GM12878 (cell line): Measurements from ENCODE around the gene CLEC4E. TPM values are rescaled to one million over a fixed set of nuclear protein-coding genes. Genes with fewer than 3 reads are reported as not detected.

ENCODE experiments used
- ATAC-seq: fragments of 200-7000 bp; cut with Tn5 transposase; 3 replicates; pipeline ENCODE4 v1.9.1; 2020; ENCODE audit warnings: mild to moderate bottlenecking, moderate library complexity
- BruUV-seq: library from RNA; stranded (reverse); fragments of 400-500 nt; replicated peaks from 2 replicates; lab custom pipeline; 2021; lab: Mats Ljungman, UMichigan
- CTCF ChIA-PET: fragments of 300-600 bp; sonication (Branson Sonifier 250); formaldehyde crosslinking; extraction: SDS; loops from one replicate; lab custom pipeline; 2021; ENCODE audit warnings: inconsistent platforms; lab: Yijun Ruan, JAX
- POLR2A ChIA-PET: fragments of 350-600 bp; formaldehyde crosslinking; extraction: SDS; loops from one replicate; lab custom pipeline; 2021; ENCODE audit warnings: inconsistent platforms; lab: Charles Lee
- RAD21 ChIA-PET: fragments of 300-600 bp; sonication (Branson Sonifier 250); formaldehyde crosslinking; loops from one replicate; lab custom pipeline; 2023; ENCODE audit warnings: antibody characterized with exemption; ENCODE audit not compliant: unreplicated experiment; lab: Charles Lee
- SMC1A ChIA-PET: fragments of 300-600 bp; sonication (Branson Sonifier 250); formaldehyde crosslinking; loops from one replicate; lab custom pipeline; 2023; ENCODE audit not compliant: unreplicated experiment, uncharacterized antibody; lab: Charles Lee
- DNase-seq: peaks from one replicate; pipeline ENCODE4 v3.0.0-alpha.2; 2011; ENCODE audit warnings: low read depth, low spot score
- FAIRE-seq: peaks from 3 replicates; lab custom pipeline; 2011; peaks lifted over from hg19 to GRCh38; lab: Jason Lieb, UNC
- H2AFZ ChIP-seq: 2 replicates; pipeline ENCODE4 v1.6.0; 2011; ENCODE audit warnings: low read depth, low read length, control low read depth; ENCODE audit not compliant: control insufficient read depth
- H3K27ac ChIP-seq: 2 replicates; pipeline ENCODE4 v1.5.1; 2011; ENCODE audit warnings: control low read depth; ENCODE audit not compliant: control insufficient read depth, insufficient read depth
- H3K27me3 ChIP-seq, 2 experiments: replicated peaks in 1 of 2; 2 replicates each; pipeline versions ENCODE4 v1.6.0 to v1.6.1; 2011; ENCODE audit warnings: low read length in 1 of 2; ENCODE audit not compliant: control insufficient read depth in 2 of 2, insufficient read depth in 2 of 2
- H3K36me3 ChIP-seq, 2 experiments: 2 replicates each; pipeline ENCODE4 v1.5.1; 2011; ENCODE audit warnings: low read length in 1 of 2; ENCODE audit not compliant: control insufficient read depth in 2 of 2, insufficient read depth in 2 of 2
- H3K4me1 ChIP-seq: 2 replicates; pipeline ENCODE4 v1.6.1; 2011; ENCODE audit warnings: mild to moderate bottlenecking, low read length, moderate library complexity, mixed read lengths; ENCODE audit not compliant: control insufficient read depth, insufficient read depth
- H3K4me2 ChIP-seq: 2 replicates; pipeline ENCODE4 v1.6.0; 2011; ENCODE audit warnings: control low read depth; ENCODE audit not compliant: control insufficient read depth, insufficient read depth
- H3K4me3 ChIP-seq: fragments of 200-600 bp; sonication (generic); 2 replicates; pipeline ENCODE4 v1.5.1; 2016
- H3K79me2 ChIP-seq: 2 replicates; pipeline ENCODE4 v1.6.0; 2011; ENCODE audit warnings: low read length; ENCODE audit not compliant: control insufficient read depth, insufficient read depth
- H3K9ac ChIP-seq: 2 replicates; pipeline ENCODE4 v1.8.0; 2011; ENCODE audit warnings: low read length, control low read depth, mixed read lengths; ENCODE audit not compliant: control insufficient read depth, insufficient read depth
- H3K9me3 ChIP-seq: replicated peaks from 3 replicates; pipeline ENCODE4 v1.5.1; 2011; ENCODE audit warnings: mild to moderate bottlenecking, low read length; ENCODE audit not compliant: control insufficient read depth, insufficient read depth
- H4K20me1 ChIP-seq: 2 replicates; pipeline ENCODE4 v1.6.0; 2011; ENCODE audit not compliant: control insufficient read depth, insufficient read depth
- ATF7 ChIP-seq: fragments of 450-650 bp; IDR thresholded peaks from 2 replicates; pipeline ENCODE4 v1.6.1; 2016; ENCODE audit warnings: low read depth, mild to moderate bottlenecking
- BMI1 ChIP-seq: fragments of 450-650 bp; IDR thresholded peaks from 2 replicates; pipeline ENCODE4 v1.6.1; 2016; ENCODE audit warnings: mild to moderate bottlenecking, moderate library complexity, borderline replicate concordance
- CEBPB ChIP-seq, 2 experiments: fragments of 150-350 bp in 1 of 2; IDR thresholded peaks; 2 replicates each; pipeline ENCODE4 v1.6.1; 2012 to 2014; ENCODE audit warnings: low read depth in 2 of 2, low read length in 2 of 2, borderline replicate concordance in 1 of 2, inconsistent platforms in 1 of 2
- CHD1 ChIP-seq: IDR thresholded peaks from 2 replicates; pipeline ENCODE4 v1.6.1; 2012; ENCODE audit warnings: low read depth, low read length, improper control_type of control experiment
- CHD4 ChIP-seq: fragments of 200-600 bp; sonication (generic); IDR thresholded peaks from 2 replicates; pipeline ENCODE4 v1.6.1; 2016; ENCODE audit warnings: mild to moderate bottlenecking
- DPF2 ChIP-seq: fragments of 450-650 bp; IDR thresholded peaks from 2 replicates; pipeline ENCODE4 v1.6.1; 2017; ENCODE audit warnings: mild to moderate bottlenecking
- FOXM1 ChIP-seq: IDR thresholded peaks from 2 replicates; pipeline ENCODE4 v1.6.1; 2012; ENCODE audit warnings: low read depth, mild to moderate bottlenecking, inconsistent platforms, low read length, moderate library complexity
- IKZF2 ChIP-seq, 2 experiments: fragments of 450-650 bp; IDR thresholded peaks; 2 replicates each; pipeline ENCODE4 v1.6.1; 2017; ENCODE audit warnings: mild to moderate bottlenecking in 2 of 2, moderate library complexity in 2 of 2
- MYB ChIP-seq: fragments of 150-350 bp; IDR thresholded peaks from 2 replicates; pipeline ENCODE4 v1.6.1; 2014; ENCODE audit warnings: mild to moderate bottlenecking, low read depth, low read length, borderline replicate concordance
- NR2C1 ChIP-seq: fragments of 450-650 bp; IDR thresholded peaks from 2 replicates; pipeline ENCODE4 v1.6.1; 2017; ENCODE audit warnings: antibody characterized with exemption, mild to moderate bottlenecking, moderate library complexity
- RB1 ChIP-seq: fragments of 450-650 bp; formaldehyde crosslinking; IDR thresholded peaks from 2 replicates; pipeline ENCODE4 v1.6.1; 2017; ENCODE audit warnings: mild to moderate bottlenecking, borderline replicate concordance
- RBBP5 ChIP-seq: fragments of 200-600 bp; sonication (generic); conservative IDR thresholded peaks from 2 replicates; pipeline ENCODE4 v1.6.1; 2016
- RUNX3 ChIP-seq: IDR thresholded peaks from 2 replicates; pipeline ENCODE4 v1.6.1; 2012; ENCODE audit warnings: low read length, inconsistent platforms
- SREBF2 ChIP-seq: IDR thresholded peaks from 2 replicates; pipeline ENCODE4 v1.6.1; 2012; ENCODE audit warnings: mild to moderate bottlenecking, low read length
- STAT3 ChIP-seq: IDR thresholded peaks from 2 replicates; pipeline ENCODE4 v1.6.1; 2011; ENCODE audit warnings: low read depth, low read length, improper control_type of control experiment
- TCF12 ChIP-seq: IDR thresholded peaks from 2 replicates; pipeline ENCODE4 v1.6.1; 2011; ENCODE audit warnings: low read depth, mild to moderate bottlenecking, low read length
- ZNF207 ChIP-seq: fragments of 450-650 bp; IDR thresholded peaks from 2 replicates; pipeline ENCODE4 v1.6.1; 2014; ENCODE audit warnings: antibody characterized with exemption, mild to moderate bottlenecking, borderline replicate concordance
- ZZZ3 ChIP-seq: IDR thresholded peaks from 2 replicates; pipeline ENCODE4 v1.6.1; 2011; ENCODE audit warnings: low read depth; ENCODE audit not compliant: control insufficient read depth, insufficient read length
- WGBS: methylation state at CpG from one replicate; pipeline ENCODE4 v1.1.6; 2016; ENCODE audit warnings: low lambda C conversion rate; ENCODE audit not compliant: insufficient replicate concordance, insufficient coverage; ENCODE audit errors: missing lambda C conversion rate; 5-methylcytosine and 5-hydroxymethylcytosine counted together
- in situ Hi-C: fragments of 300-500 bp; cut with MboI; formaldehyde crosslinking; loops from 9 replicates; pipeline ENCODE4 v1.14.3; 2018; ENCODE audit warnings: mixed read lengths
- intact Hi-C: fragments of 100-400 bp; cut with micrococcal nuclease; formaldehyde crosslinking; loops from one replicate; pipeline ENCODE4 v1.14.2; 2022; ENCODE audit not compliant: unreplicated experiment
- polyA plus RNA-seq, 11 experiments: library from polyadenylated mRNA; depleted of rRNA in 4 of 11; unstranded in 6 of 11; stranded (reverse) in 5 of 11; fragments of >200 nt; fragmentation: Nextera tagmentation in 4 of 11; fragmentation: Illumina TruSeq in 1 of 11; extraction: Ambion mirVana in 4 of 11; extraction: Trizol in 1 of 11; gene quantifications; 1 replicate in 1 of 11; 2 replicates in 10 of 11; pipeline versions ENCODE4 v1.2.1 to v1.2.3, GENCODE V29; 2011 to 2016; ENCODE audit warnings: inconsistent platforms in 2 of 11, missing spikeins in 2 of 11, low read depth in 1 of 11
- total RNA-seq, 4 experiments: library from RNA; depleted of rRNA in 3 of 4; stranded (reverse); fragments of >200 nt in 3 of 4; fragmentation: Illumina TruSeq in 1 of 4; extraction: Trizol in 1 of 4; gene quantifications; 2 replicates each; pipeline versions ENCODE4 v1.2.1 to v1.2.3, GENCODE V29; 2013 to 2021
- TF ChIP-seq, protein P1 (sequence below): fragments of 150-350 bp; IDR thresholded peaks from 2 replicates; pipeline ENCODE4 v1.6.1; 2014; ENCODE audit warnings: mild to moderate bottlenecking, low read depth, low read length
- TF ChIP-seq, protein P2 (sequence below): fragments of 150-350 bp; IDR thresholded peaks from 2 replicates; pipeline ENCODE4 v1.6.1; 2016; ENCODE audit warnings: low read depth, low read length

Gene CLEC4E
- total and polyA plus RNA-seq, 10 of the 15 experiments (the other 5 are each of a cell fraction or from before 2014, with no cell fraction given) = not detected

DNA sequence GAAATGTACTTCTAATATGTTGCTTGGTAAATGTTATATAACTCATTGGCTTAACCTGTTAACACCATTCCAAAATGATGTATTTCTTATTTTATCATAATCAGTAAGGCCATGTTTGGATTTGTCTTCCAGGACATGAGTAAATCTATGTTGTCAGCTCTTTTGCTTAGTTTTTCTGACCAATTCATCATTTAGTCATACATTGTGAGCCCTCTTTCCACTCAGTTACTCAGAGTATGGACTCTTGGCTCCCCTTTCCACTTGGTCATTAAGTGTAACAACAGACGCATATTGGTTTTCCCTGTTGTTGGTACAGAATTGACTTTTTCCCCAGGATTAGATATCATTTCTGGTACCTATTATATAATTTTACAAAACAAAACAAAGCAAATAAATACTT lies 36.4 kb downstream of the CLEC4E start:
- no peak for DNase-seq
- SMC1A ChIA-PET = no interaction called here
- ATAC-seq = no peak
- no peak for FAIRE-seq
- Histone ChIP-seq H4K20me1 (no peaks in the 10 kb centered on the region), H3K79me2 (no peaks in the 10 kb centered on the region), H3K4me2 (no peak overlapping the region), H3K27ac (no peak overlapping the region), H3K27me3 (peaks cover 4% of the 10 kb centered on the region in 2 experiments; a peak in 3 of 4 replicates), H3K9me3 (no peaks in the 10 kb centered on the region), H2AFZ (no peak overlapping the region), H3K4me1 (no peaks in the 10 kb centered on the region), H3K36me3 (no peaks in the 10 kb centered on the region), H3K4me3 (no peak overlapping the region), H3K9ac (no peak overlapping the region)
- intact Hi-C loops = no loop called here
- no peak for TF ChIP-seq MYB
- no peak for TF ChIP-seq RUNX3
- TF ChIP-seq FOXM1 = no peak
- no peak for TF ChIP-seq SREBF2
- no peak for TF ChIP-seq CHD4
- no peak for TF ChIP-seq CHD1
- TF ChIP-seq ATF7 = no peak
- TF ChIP-seq ZNF207 = no peak
- no peak for TF ChIP-seq RBBP5
- no peak for TF ChIP-seq RB1
- TF ChIP-seq NR2C1 = no peak
- TF ChIP-seq DPF2 = no peak
- no peak for TF ChIP-seq STAT3
- TF ChIP-seq TCF12 = no peak
- no peak for TF ChIP-seq BMI1
- TF ChIP-seq, protein P1, sequence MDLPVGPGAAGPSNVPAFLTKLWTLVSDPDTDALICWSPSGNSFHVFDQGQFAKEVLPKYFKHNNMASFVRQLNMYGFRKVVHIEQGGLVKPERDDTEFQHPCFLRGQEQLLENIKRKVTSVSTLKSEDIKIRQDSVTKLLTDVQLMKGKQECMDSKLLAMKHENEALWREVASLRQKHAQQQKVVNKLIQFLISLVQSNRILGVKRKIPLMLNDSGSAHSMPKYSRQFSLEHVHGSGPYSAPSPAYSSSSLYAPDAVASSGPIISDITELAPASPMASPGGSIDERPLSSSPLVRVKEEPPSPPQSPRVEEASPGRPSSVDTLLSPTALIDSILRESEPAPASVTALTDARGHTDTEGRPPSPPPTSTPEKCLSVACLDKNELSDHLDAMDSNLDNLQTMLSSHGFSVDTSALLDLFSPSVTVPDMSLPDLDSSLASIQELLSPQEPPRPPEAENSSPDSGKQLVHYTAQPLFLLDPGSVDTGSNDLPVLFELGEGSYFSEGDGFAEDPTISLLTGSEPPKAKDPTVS = no peak
- TF ChIP-seq, protein P2, sequence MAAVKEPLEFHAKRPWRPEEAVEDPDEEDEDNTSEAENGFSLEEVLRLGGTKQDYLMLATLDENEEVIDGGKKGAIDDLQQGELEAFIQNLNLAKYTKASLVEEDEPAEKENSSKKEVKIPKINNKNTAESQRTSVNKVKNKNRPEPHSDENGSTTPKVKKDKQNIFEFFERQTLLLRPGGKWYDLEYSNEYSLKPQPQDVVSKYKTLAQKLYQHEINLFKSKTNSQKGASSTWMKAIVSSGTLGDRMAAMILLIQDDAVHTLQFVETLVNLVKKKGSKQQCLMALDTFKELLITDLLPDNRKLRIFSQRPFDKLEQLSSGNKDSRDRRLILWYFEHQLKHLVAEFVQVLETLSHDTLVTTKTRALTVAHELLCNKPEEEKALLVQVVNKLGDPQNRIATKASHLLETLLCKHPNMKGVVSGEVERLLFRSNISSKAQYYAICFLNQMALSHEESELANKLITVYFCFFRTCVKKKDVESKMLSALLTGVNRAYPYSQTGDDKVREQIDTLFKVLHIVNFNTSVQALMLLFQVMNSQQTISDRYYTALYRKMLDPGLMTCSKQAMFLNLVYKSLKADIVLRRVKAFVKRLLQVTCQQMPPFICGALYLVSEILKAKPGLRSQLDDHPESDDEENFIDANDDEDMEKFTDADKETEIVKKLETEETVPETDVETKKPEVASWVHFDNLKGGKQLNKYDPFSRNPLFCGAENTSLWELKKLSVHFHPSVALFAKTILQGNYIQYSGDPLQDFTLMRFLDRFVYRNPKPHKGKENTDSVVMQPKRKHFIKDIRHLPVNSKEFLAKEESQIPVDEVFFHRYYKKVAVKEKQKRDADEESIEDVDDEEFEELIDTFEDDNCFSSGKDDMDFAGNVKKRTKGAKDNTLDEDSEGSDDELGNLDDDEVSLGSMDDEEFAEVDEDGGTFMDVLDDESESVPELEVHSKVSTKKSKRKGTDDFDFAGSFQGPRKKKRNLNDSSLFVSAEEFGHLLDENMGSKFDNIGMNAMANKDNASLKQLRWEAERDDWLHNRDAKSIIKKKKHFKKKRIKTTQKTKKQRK = no peak
- TF ChIP-seq IKZF2 (IDR thresholded peaks at IDR 0.05) = no peak
- TF ChIP-seq CEBPB (IDR thresholded peaks at IDR 0.05; ENCODE audit: borderline replicate concordance in 1 of 2, low read depth in 2 of 2, low read length in 2 of 2) = no peak
- TF ChIP-seq ZZZ3 = no peak
- RAD21 ChIA-PET = no interaction called here
- BruUV-seq = no TSS peak
- WGBS = 94% methylated on average over 1 of the region's 1 CpG
- CTCF ChIA-PET = no interaction called here
- in situ Hi-C loops = no loop called here
- POLR2A ChIA-PET = no interaction called here
